NOMO-1 treated with dmso at 0.1 percent for 144 hours (cell line): ENCODE data around the gene ORC6.
"Not testable (repeated sequence)": the region's sequence is repeated elsewhere in the genome, so short reads cannot be mapped to it uniquely, and the experiment has no call there.

Experiments
- DNase-seq: peaks from one replicate; lab custom pipeline; 2025; ENCODE audit not compliant: unreplicated experiment; lab: John Stamatoyannopoulos, UW

The ORC6 gene

GRCh38 chr16:46689365-46690280 lies at the start of gene ORC6:
Gene ORC6 (plus strand): TSS chr16:46689659. CDS start chr16:46689706, 47 bp downstream.
- DNase-seq, result peak; percentile 94

- DNase-seq, result no peak
These were observed 40.8 kb upstream of the ORC6 start for GRCh38 chr16:46648656-46649055.

GRCh38 chr16:46649588-46650253 lies 39.7 kb upstream of the ORC6 start:
- no peak for DNase-seq

GRCh38 chr16:46650254-46650623 lies 39.2 kb upstream of the ORC6 start:
- no peak for DNase-seq

GRCh38 chr16:46651305-46651704 lies 38.2 kb upstream of the ORC6 start:
- DNase-seq, result no peak

- peak; percentile 97 for DNase-seq
These were observed 30.5 kb upstream of the ORC6 start for GRCh38 chr16:46658925-46659324.

- no peak for DNase-seq
These were observed 27.3 kb upstream of the ORC6 start for GRCh38 chr16:46662123-46662522.

- DNase-seq, result peak; percentile 37
These were observed 16.0 kb upstream of the ORC6 start for GRCh38 chr16:46673320-46674013.

- DNase-seq, result not testable (repeated sequence)
These were observed 11.5 kb upstream of the ORC6 start for GRCh38 chr16:46677943-46678342.

- DNase-seq, result not testable (repeated sequence)
These were observed 7.6 kb upstream of the ORC6 start for GRCh38 chr16:46681867-46682266.

GRCh38 chr16:46686815-46687473 lies 2.5 kb upstream of the ORC6 start:
- no peak for DNase-seq

GRCh38 chr16:46687486-46687885 lies 2.0 kb upstream of the ORC6 start:
- DNase-seq, result no peak

GRCh38 chr16:46688101-46688653 lies 1.3 kb upstream of the ORC6 start:
- peak; percentile 75 for DNase-seq

GRCh38 chr16:46688654-46689364 lies 650 bp upstream of the ORC6 start, which contains the start of gene VPS35:
Gene VPS35 (minus strand): TSS chr16:46689178. CDS start chr16:46689133, 45 bp downstream.
- DNase-seq, result peak; percentile 96

- DNase-seq, result no peak
These were observed 1.1 kb downstream of the ORC6 start for GRCh38 chr16:46690281-46691178.

- DNase-seq, result no peak
These were observed 2.3 kb downstream of the ORC6 start for GRCh38 chr16:46691726-46692125.

- DNase-seq, result no peak
These were observed 4.1 kb downstream of the ORC6 start for GRCh38 chr16:46693598-46693997.

- no peak for DNase-seq
These were observed 6.5 kb downstream of the ORC6 start for GRCh38 chr16:46695937-46696336.

- no peak for DNase-seq
These were observed 7.5 kb downstream of the ORC6 start for GRCh38 chr16:46696957-46697356.
